Activated CD8-positive, alpha-beta memory T cell treated with anti-CD3 and anti-CD28 coated beads, Interleukin-2, amount 50 U/mL, for 1 hour (primary cell): Measurements from ENCODE around the gene PRSS27.
"Not testable (repeated sequence)": the region's sequence is repeated elsewhere in the genome, so short reads cannot be mapped to it uniquely, and the experiment has no call there.

Experiments used
- DNase-seq: peaks from one replicate; pipeline ENCODE4 v3.0.0-alpha.2; 2020; ENCODE audit errors: extremely low read depth

The PRSS27 gene

DNA sequence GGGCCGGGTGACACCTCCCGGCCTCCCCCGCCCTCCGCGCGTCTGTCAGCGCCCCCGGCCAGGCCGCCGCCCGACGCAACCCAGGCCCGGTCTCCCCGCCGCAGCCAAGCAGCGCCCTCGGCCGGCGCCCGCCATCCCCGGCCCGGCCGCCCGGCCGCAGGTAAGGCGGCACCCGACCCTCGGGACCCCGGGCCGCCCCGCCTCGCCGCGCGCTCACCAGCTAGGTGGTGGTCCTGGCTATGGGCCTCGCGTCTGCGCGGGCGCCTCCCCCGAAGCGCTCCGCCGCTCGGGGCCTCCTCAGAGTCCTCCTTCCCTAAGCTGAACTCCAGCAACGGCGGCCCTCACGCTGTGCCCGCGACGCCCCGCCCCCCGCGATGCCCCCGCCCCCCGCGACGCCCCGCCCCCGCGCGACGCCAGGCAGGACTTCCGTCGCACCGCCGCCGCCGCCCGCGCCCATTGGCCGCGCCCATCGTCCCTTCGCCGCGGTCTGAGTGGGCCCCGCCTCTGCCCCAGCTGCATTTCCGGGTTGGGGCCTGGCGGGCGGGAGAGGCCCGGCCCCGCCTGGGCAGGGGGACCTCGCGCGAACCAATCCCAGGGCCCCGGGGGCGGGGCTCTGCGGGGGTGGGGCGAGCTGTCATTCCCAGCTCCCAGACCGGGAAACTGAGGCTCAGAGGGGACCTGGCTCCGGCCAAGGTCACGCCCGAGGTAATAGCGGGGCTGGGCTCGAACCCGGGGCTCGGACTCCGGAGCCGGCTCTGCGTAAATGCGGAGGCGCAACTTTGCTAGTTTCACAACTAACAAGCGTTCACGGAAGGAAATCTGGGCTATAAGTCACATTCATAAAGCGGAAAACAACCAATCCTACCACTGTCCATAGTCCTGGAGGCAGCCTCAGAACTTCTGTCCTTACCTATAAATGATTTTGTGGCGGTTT, 46.7 kb downstream of the PRSS27 start:
- peak; percentile 75 for DNase-seq

DNA sequence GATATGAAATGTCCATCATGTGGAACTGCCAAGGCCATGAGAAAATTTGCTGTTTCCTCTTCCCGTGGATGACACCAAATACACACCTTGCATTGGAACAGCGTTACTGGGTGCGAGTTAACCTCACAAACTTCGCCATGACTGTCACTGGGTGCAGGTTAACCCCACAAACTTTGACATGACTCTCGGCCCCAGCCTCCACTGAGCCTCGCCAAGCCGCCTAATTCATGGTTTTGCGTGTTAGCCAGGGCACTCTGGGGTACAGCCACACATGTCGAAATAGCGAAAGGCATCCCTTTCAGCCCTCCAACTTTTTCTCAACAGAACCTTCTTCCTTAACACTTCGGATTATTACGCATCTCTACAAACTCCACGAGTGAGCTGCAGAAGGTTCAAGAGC, 48.3 kb downstream of the PRSS27 start:
- DNase-seq, result no peak

DNA sequence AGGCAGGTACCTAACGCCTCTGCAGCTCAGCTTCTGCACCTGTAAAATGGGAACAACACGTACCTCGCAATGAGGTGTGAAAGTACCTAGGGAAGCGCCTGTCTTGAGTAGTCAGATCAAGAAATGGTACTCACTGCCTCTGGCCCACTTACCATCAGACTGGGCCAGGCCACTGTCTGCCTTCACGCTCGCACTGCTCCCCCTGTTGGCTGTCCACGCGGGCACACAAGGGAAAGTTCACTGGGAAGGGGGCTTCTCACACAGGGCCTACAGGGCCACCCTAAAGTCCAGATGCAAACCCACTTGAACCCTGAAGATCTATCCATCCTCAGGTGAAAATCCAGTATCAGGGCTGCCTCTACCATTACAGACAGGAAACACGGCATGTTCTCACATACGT, 48.8 kb downstream of the PRSS27 start:
- not testable (repeated sequence) for DNase-seq

DNA sequence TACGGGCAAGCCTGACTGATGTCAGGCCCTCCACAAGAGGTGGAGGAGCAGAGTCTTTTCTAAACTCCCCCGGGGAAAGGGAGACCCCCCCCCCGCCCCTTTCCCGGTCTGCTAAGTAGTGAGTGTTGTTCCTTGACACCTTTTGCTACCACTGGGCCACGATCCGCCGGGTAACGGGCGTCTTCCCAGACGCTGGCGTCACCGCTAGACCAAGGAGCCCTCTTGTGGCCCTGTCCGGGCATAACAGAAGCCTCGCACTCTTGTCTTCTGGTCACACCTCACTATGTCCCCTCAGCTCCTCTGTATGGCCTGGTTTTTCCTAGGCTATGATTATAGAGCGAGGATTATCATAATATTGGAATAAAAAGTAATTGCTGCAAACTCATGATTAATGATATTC, 50.0 kb downstream of the PRSS27 start:
- not testable (repeated sequence) for DNase-seq

DNA sequence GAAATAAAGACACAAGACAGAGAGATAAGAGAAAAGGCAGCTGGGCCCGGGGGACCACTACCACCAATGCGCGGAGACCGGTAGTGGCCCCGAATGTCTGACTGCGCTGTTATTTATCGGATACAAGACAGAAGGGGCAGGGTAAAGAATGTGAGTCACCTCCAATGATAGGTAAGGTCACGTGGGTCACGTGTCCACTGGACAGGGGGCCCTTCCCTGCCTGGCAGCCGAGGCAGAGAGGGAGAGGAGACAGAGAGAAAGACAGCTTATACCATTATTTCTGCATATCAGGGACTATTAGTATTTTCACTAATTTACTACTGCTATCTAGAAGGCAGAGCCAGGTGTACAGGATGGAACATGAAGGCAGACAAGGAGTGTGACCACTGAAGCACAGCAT, 50.4 kb downstream of the PRSS27 start:
- not testable (repeated sequence) for DNase-seq

DNA sequence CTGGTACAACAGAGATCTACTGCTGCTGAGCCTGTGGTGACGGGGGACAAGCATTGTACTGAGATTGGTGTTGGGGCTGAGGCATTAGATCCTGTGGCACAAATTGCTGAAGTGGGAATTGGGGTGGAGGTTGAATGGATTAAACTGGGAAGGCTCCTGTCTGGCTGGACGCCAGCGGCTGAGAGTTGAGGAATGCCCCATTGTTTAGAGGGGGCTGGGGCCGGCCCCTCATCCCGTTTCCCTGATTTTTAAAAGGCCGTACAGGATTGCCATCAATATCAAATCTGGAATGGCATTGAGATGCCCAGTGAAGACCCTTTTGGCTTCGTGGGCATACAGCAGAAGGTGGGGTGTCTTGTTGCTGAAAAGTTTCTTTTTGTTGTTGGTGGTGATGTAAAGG, 53.4 kb downstream of the PRSS27 start:
- not testable (repeated sequence) for DNase-seq

DNA sequence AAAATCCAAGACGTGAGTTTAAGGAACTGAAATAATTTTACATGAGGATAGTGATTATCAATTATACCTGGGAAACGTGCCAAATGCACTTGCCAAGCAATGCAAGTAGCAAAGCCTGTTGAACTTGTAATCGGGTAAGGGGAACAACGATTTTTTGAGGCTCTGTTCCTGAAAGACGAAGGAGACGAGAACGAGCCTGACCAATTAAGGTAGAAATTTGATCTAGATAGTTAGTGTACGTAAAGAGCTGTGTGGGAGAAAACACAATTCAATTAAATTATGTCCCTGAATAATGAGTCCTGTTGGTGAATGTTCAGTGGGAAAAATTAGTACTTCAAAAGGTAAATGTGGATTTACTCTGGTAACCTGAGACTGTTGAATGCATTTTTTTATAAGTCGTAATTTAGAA, 55.4 kb downstream of the PRSS27 start:
- no peak for DNase-seq

DNA sequence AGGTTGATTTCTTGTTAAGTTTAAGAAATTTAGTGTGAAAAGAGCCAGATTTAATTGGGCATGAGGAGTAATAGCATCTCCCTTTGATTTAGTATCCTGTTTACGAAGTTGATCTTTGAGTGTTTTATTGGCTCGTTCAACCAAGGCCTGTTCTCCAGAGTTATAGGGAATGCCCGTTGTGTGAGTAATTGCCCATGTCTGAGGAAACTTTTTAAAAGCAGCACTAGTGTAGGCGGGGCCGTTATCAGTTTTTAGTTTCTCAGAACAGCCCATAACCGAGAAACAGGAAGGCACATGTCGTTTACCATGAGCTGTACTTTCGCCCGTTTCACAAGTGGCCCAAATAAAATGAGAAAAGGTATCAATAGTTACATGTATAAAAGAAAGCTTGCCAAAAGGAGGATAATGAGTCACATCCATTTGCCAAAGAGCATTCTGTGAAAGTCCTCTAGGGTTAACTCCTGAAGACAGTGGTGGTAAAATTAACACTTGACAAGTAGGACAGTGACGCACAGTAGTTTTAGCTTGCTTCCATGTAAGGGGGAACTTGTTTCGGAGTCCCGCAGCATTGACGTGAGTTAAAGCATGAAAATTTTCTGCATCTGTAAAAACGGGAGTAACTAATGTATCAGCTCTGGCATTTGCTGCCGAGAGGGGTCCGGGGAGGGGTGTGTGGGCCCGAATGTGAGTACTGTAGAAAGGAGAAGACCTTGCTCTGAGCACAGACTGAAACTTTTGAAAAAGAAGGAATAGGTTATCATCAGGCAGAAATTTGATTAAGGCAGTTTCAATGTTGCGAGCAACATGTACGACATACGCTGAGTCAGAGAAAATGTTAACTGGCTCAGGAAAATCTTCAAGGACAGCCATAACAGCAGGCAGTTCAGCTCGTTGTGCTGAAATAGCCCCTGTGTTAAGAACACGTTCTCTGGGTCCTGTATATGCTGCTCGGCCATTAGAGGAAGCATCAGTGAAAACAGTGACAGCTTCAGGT, 56.2 kb downstream of the PRSS27 start:
- no peak for DNase-seq
